Right cardiac atrium (tissue), 5 donors: ENCODE results near the gene MTCH1. TPM values are rescaled to one million over a fixed set of nuclear protein-coding genes. Genes with fewer than 3 reads are reported as not detected.
"Not testable (repeated sequence)": the region's sequence is repeated elsewhere in the genome, so short reads cannot be mapped to it uniquely, and the experiment has no call there.

Experiments used
- ATAC-seq, 2 donors: fragments of 200-7000 bp; cut with Tn5 transposase; one replicate each; pipeline versions ENCODE4 v1.8.0 to v1.9.1; 2020; ENCODE audit warnings: moderate library complexity in 2 of 2, mild to moderate bottlenecking in 1 of 2
- DNase-seq, 3 donors: peaks; one replicate each; pipeline ENCODE4 v3.0.0-alpha.2; 2020
- H3K27ac ChIP-seq: one replicate; pipeline ENCODE4 v1.5.1; 2013; ENCODE audit warnings: mild to moderate bottlenecking, low read length, control low read depth, moderate library complexity
- H3K27me3 ChIP-seq: one replicate; pipeline ENCODE4 v1.6.1; 2013; ENCODE audit not compliant: control insufficient read depth, insufficient read depth
- H3K4me1 ChIP-seq: one replicate; pipeline ENCODE4 v1.6.1; 2013; ENCODE audit warnings: low read length; ENCODE audit not compliant: control insufficient read depth, insufficient read depth
- H3K4me3 ChIP-seq: one replicate; pipeline ENCODE4 v1.5.1; 2013; ENCODE audit warnings: low read length, control low read depth
- H3K9me3 ChIP-seq: one replicate; pipeline ENCODE4 v1.6.1; 2013; ENCODE audit warnings: low read length; ENCODE audit not compliant: control insufficient read depth
- WGBS: extraction: QIAGEN DNeasy Blood & Tissue Kit; methylation state at CpG from one replicate; pipeline ENCODE4 v1.1.7; 2013; 5-methylcytosine and 5-hydroxymethylcytosine counted together
- intact Hi-C, 4 donors: fragments of 100-400 bp; cut with DNase I; formaldehyde crosslinking; loops; one replicate each; pipeline versions ENCODE4 v1.11.0 to v1.14.0; 2022 to 2023
- polyA plus RNA-seq: library from polyadenylated mRNA; stranded (reverse); fragments of 200-250 nt; gene quantifications from one replicate; pipeline ENCODE4 v1.2.3, GENCODE V29; 2013
- total RNA-seq, 4 donors: library from RNA; stranded (reverse); fragmentation: NEBNext Ultra II Directional; extraction: Animal tissue kit (Norgen Biotek cat#: 25700); gene quantifications; one replicate each; pipeline ENCODE4 v1.2.1, GENCODE V29; 2021
- donor health status: healthy with polysubstance abuse.
- donor health status: DM: no; HTN: yes; CAD: no.
- donor health status: DM: no; HTN: no; CAD: no.
- donor health status: DM: no; HTN: yes; CAD: no; lungs with severe emphysema.
- donor health status: DM: yes; HTN: yes; CAD: no.

MTCH1 gene
- total and polyA plus RNA-seq, 5 donors: 198 to 249 (median 225) TPM

DNA sequence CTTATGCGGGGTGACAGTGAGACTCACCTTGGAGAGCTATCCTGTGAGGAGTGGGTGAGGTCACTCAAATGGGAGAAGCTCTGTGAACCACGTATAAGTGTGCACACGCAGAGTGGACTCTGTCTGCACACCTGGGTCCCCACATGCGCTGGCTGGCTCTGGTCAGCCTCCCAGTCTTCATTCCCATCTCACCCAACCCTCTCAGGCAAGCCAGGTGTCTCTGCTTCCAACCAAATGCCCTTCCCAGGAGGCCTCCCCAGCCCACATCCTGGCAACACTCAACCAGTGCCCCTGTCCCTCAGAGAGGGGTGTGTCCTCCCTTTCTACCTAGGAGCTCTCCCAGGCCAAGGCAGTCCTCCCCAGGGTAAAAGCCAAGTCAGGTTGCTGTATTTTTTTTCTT is 39.5 kb downstream of the MTCH1 start:
- no peak for DNase-seq

DNA sequence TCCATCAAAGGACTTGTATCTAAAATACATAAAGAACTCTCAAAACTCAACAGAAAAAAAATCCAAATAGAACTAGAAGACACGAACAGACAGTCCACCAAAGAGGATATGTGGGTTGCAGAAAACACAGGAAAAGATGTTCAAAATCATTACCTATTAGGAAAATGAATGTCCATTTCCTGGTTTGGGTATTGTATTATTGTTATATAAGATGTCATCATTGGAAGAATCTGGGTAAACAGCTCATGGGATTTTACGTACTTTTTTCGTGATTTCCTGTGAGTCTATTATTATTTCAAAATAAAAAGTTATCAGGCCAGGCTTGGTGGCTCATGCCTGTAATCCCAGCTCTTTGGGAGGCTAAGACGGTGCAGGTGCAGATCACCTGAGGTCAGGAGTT is 40.7 kb downstream of the MTCH1 start:
- ATAC-seq: no peak
- H3K27ac ChIP-seq: no peak overlapping the region
- intact Hi-C loops: no loop called here
- H3K9me3 ChIP-seq: no peaks in the 10 kb centered on the region
- no peaks in the 10 kb centered on the region for H3K27me3 ChIP-seq
- WGBS: 81% methylated on average over 4 of the region's 4 CpGs
- no peaks in the 10 kb centered on the region for H3K4me1 ChIP-seq
- no peak overlapping the region for H3K4me3 ChIP-seq
- no peak for DNase-seq

More for the DNA sequence above, 39.5 kb downstream of the MTCH1 start:
- WGBS: 87% methylated on average over 4 of the region's 4 CpGs
- Histone ChIP-seq H3K27me3 (no peaks in the 10 kb centered on the region), H3K4me1 (no peaks in the 10 kb centered on the region), H3K27ac (no peak overlapping the region), H3K9me3 (no peaks in the 10 kb centered on the region), H3K4me3 (no peak overlapping the region)
- no peak for ATAC-seq
- intact Hi-C loops: no loop called here

DNA sequence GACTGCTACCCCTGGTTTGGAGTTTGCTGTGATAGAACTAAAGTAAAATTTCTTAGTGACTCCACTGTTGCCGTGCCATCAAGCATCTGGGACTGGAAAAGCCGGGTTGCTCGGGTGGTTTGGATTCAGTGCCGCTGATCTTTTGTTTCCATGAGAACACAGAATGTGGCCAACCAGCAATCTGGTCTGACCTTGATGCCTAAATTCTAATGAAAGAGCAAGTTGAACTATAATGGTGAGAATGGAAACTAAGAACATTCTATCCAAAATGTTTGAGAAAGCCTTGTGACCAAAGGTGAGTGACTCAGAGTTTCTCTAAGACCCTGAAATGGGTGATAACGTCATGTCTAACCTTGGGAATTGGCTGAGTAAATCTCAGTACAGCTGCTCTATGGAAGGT is 41.3 kb downstream of the MTCH1 start:
- no peaks in the 10 kb centered on the region for H3K9me3 ChIP-seq
- H3K4me1 ChIP-seq: no peaks in the 10 kb centered on the region
- no peak overlapping the region for H3K27ac ChIP-seq
- WGBS: 87% methylated on average over 5 of the region's 5 CpGs
- intact Hi-C loops: no loop called here
- ATAC-seq: no peak
- no peak for DNase-seq
- H3K4me3 ChIP-seq: no peak overlapping the region
- no peaks in the 10 kb centered on the region for H3K27me3 ChIP-seq

DNA sequence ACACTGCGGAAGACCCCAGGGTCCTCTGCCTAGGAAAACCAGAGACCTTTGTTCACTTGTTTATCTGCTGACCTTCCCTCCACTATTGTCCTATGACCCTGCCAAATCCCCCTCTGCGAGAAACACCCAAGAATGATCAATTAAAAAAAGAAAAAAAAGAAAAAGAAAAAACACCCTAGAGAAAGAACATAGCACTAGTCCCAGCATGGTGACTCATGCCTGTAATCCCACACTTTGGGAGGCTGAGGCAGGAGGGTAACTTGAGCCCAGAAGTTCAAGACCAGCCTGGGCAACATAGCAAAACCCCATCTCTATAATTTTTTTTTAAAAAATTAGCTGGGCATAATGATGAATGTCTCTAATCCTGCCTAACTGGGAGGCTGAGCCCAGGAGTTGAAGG is 43.7 kb downstream of the MTCH1 start:
- H3K4me3 ChIP-seq, H3K9me3 ChIP-seq, H3K27ac ChIP-seq, ATAC-seq, intact Hi-C loops, DNase-seq, H3K27me3 ChIP-seq, H3K4me1 ChIP-seq: not testable (repeated sequence)
- 74% methylated on average over 1 of the region's 2 CpGs for WGBS

DNA sequence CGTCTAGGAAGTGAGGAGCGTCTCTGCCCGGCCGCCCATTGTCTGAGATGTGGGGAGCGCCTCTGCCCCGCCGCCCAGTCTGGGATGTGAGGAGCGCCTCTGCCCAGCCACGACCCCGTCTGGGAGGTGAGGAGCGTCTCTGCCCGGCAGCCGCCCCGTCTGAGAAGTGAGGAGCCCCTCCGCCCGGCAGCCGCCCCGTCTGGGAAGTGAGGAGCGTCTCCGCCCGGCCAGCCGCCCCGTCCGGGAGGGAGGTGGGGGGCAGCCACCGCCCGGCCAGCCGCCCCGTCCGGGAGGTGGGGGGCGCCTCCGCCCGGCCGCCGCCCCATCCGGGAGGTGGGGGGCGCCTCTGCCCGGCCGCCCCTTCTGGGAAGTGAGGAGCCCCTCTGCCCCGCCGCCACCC is 44.4 kb downstream of the MTCH1 start:
- ATAC-seq, H3K27me3 ChIP-seq, H3K4me1 ChIP-seq, DNase-seq, H3K9me3 ChIP-seq, intact Hi-C loops, H3K4me3 ChIP-seq, H3K27ac ChIP-seq: not testable (repeated sequence)
- WGBS: 95% methylated on average over 38 of the region's 40 CpGs

DNA sequence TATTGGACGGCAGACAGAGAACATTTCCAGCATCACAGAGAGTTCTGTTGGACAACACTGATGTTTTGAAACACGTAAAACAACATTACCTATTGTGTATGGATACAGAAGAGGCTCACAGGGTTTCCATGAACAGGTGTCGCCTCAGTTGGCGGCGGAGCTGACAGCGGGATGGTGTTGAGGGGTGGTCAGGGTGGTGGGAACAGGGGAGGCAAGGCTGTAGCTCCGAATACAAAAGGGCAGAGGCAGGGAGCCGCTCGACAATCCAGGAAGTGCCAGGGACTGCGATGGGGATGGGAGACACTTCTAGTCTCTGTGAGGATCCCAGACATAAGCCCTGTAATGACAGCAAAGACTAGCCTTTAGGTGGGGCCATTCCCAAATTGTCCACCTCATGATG is 46.0 kb downstream of the MTCH1 start:
- no peaks in the 10 kb centered on the region for H3K4me1 ChIP-seq
- no peak for ATAC-seq
- intact Hi-C loops: no loop called here
- no peak overlapping the region for H3K4me3 ChIP-seq
- no peak overlapping the region for H3K27ac ChIP-seq
- DNase-seq: no peak
- no peaks in the 10 kb centered on the region for H3K27me3 ChIP-seq
- H3K9me3 ChIP-seq: no peaks in the 10 kb centered on the region
- WGBS: 91% methylated on average over 10 of the region's 10 CpGs

DNA sequence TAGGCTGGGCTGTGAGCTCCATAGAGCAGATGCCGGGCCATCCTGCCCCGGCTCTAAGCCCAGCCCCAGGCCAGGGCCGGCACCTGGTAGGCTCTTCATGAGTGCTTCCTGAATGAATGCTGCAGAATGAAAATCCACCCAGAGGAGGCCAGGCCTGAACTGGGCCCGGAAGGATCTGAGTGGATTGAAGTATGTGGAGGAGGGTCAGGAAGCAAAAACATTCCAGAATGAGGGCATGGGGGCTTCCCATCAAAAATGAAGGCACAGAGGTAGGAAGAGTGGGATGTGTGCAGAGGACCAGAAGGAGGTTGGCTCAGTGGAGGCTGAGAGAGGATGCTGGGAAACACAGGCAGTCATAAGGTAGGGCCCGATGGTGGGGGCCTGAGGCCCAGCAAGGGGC is 47.0 kb downstream of the MTCH1 start:
- WGBS: 76% methylated on average over 5 of the region's 5 CpGs
- H3K4me3 ChIP-seq, ATAC-seq, DNase-seq, H3K9me3 ChIP-seq, H3K4me1 ChIP-seq, intact Hi-C loops, H3K27ac ChIP-seq, H3K27me3 ChIP-seq: not testable (repeated sequence)

DNA sequence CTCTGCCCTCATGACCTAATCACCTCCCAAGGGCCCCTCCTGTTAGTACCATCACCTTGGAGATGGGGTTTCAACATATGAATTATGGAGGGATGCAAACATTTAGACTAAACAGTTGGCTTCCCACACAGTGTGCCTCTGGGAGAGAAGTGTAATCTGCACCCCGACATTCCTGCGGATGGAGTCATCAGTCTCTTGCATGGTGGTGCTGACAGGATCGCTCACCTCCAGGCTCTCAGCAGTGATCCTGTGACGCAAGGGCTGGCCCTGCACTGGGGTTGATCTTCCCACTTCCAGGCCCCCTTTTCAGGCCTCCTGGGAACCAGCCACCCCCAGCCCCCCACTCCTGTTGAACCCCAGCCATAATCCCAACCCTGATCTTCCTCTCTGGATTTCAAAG is 47.5 kb downstream of the MTCH1 start:
- H3K4me3 ChIP-seq: no peak overlapping the region
- peak; percentile 45 to 52 for ATAC-seq
- 61% methylated on average over 4 of the region's 4 CpGs for WGBS
- no peak for DNase-seq
- H3K9me3 ChIP-seq: no peaks in the 10 kb centered on the region
- H3K27ac ChIP-seq: no peak overlapping the region
- H3K4me1 ChIP-seq: no peaks in the 10 kb centered on the region
- intact Hi-C loops: no loop called here
- H3K27me3 ChIP-seq: no peaks in the 10 kb centered on the region

DNA sequence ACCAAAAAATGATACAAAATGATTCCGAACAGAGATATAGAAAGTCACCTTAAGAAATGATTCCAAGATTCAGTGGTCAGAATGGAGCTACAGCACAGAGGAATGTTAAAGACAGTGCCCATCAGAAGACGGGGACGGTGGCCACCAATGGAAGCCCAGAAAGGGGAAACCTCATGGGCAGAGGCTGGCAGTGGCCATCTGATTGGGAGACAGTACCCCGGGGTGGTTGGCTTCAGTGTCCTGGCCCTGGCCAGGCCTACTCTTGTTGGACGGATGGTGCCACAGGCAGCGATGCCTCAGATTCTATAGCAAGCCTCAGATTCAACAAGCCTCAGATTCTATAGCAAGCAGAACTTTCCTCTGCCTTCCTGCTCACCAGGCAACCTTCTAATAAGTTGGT is 48.1 kb downstream of the MTCH1 start:
- H3K27me3 ChIP-seq: no peaks in the 10 kb centered on the region
- H3K27ac ChIP-seq: no peak overlapping the region
- H3K4me3 ChIP-seq: no peak overlapping the region
- intact Hi-C loops: no loop called here
- 95% methylated on average over 6 of the region's 6 CpGs for WGBS
- DNase-seq (no peak), ATAC-seq (no peak)
- no peaks in the 10 kb centered on the region for H3K4me1 ChIP-seq
- no peaks in the 10 kb centered on the region for H3K9me3 ChIP-seq

DNA sequence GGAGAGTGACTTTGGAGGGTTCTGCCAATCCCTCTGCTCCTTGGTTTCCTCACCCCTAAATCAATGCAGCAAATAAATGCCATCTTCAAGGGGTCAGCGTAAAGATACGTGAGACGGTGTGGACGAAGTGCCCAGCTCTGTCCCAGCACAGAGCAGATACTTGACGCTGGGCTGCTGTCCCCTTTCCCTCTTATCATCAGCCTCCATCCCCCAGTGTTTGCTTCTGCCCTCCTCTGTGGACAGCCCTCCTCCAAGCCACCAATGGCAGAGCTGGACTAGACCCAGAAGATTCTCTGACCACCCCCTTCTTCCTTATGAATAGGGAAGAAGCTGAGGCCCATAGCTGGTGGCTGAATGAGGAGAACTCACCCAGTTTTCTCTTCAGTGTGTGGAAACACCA is 49.2 kb downstream of the MTCH1 start:
- 94% methylated on average over 5 of the region's 5 CpGs for WGBS
- no peaks in the 10 kb centered on the region for H3K27me3 ChIP-seq
- H3K27ac ChIP-seq: no peak overlapping the region
- DNase-seq (no peak), ATAC-seq (no peak)
- H3K4me3 ChIP-seq: no peak overlapping the region
- no peaks in the 10 kb centered on the region for H3K9me3 ChIP-seq
- H3K4me1 ChIP-seq: no peaks in the 10 kb centered on the region
- intact Hi-C loops: no loop called here

DNA sequence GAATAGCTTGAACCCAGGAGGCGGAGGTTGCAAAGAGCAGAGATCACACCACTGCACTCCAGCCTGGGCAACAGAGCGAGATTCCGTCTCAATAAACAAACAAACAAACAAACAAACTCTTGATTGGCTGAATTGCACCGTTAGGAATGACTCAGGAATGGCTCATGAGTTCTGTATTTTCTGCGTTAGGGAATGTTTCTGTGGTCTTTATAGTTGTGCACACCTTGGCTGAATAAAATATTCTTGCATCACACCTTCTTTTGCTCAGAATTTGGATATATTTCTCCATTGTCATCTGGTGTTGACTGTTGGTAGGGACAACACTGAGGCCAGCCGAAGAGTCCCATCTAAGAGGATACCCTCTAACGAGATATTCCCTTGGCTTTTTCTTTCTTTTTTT is 51.1 kb downstream of the MTCH1 start:
- WGBS: 94% methylated on average over 7 of the region's 7 CpGs
- H3K9me3 ChIP-seq: no peaks in the 10 kb centered on the region
- peaks cover 6% of the 10 kb centered on the region for H3K4me1 ChIP-seq
- H3K27ac ChIP-seq: no peak overlapping the region
- intact Hi-C loops: no loop called here
- ATAC-seq (no peak), DNase-seq (no peak)
- no peak overlapping the region for H3K4me3 ChIP-seq
- no peaks in the 10 kb centered on the region for H3K27me3 ChIP-seq

DNA sequence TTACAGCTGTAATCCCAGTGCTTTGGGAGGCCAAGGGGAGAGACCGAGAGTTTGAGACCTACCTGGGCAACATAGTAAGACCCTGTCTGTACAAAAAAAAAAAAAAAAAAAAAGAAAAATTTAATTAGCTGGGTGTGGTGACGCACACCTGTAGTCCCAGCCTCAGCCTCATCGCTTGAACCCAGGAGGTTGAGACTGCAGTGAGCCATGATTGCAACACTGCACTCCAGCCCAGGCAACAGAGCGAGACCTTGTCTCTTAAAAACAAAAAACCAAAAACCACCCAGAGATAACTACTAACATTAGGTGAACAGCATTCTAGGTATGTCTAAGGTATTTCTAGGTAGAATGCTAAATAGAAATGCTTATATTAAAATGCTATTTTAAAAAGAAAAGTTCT is 52.5 kb downstream of the MTCH1 start:
- WGBS: 98% methylated on average over 4 of the region's 4 CpGs
- intact Hi-C loops: no loop called here
- H3K9me3 ChIP-seq: no peaks in the 10 kb centered on the region
- DNase-seq (no peak), ATAC-seq (no peak)
- H3K27ac ChIP-seq: no peak overlapping the region
- H3K4me3 ChIP-seq: no peak overlapping the region
- H3K27me3 ChIP-seq: no peaks in the 10 kb centered on the region
- H3K4me1 ChIP-seq: peaks cover 6% of the 10 kb centered on the region
